PFSK-1 (cell line): ENCODE measurements around the gene IRX4.

Experiments used
- POLR2AphosphoS5 ChIP-seq: IDR thresholded peaks from 2 replicates; pipeline ENCODE4 v1.6.1; 2012; ENCODE audit warnings: low read depth, mild to moderate bottlenecking, control low read depth, low read length, moderate library complexity
- REST ChIP-seq, 2 experiments: IDR thresholded peaks; 2 replicates each; pipeline versions ENCODE4 v1.6.1 to v1.8.0; 2011 to 2012; ENCODE audit warnings: low read depth in 2 of 2, low read length in 2 of 2, control low read depth in 1 of 2, inconsistent platforms in 1 of 2, mild to moderate bottlenecking in 1 of 2, moderate library complexity in 1 of 2; ENCODE audit not compliant: insufficient read depth in 1 of 2
- TAF1 ChIP-seq: IDR thresholded peaks from 2 replicates; pipeline ENCODE4 v1.6.1; 2012; ENCODE audit warnings: low read length, control low read depth, borderline replicate concordance; ENCODE audit not compliant: insufficient read depth

GRCh38 chr5:1867114-1867814, 15.5 kb downstream of the IRX4 start:
- TF ChIP-seq POLR2AphosphoS5: no peak
- TF ChIP-seq REST (IDR thresholded peaks at IDR 0.05; ENCODE audit: insufficient read depth in 1 of 2, low read depth in 2 of 2, low read length in 2 of 2): no peak
- no peak for TF ChIP-seq TAF1
